ENCODE results near the gene ZNF311. TPM values are rescaled to one million over a fixed set of nuclear protein-coding genes. Genes with fewer than 3 reads are reported as not detected.

The ZNF311 gene
- total and polyA plus RNA-seq, 2 donors (not counting 1 experiment from before 2014, with no cell fraction given) = 0.61 to 3.5 TPM

DNA sequence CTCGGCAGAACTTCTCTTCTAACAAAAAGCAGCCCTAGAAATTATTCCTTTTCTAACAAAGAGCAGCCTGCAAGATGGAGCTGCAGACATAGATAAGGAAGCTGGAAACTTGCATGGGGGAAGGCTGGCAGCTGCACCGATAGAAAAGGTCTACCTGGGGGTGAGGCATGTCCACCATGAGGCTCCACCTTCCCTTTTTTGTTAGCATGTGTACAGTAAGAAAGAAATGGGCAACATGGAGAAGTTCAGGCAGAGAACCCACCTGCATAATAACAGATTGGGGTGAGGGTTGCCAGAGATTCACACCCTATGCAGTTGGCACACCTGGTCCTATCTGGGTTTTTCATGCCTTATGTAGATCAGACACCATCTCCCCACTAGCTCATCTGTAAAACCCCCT is 25.4 kb downstream of the ZNF311 start:
- H3K4me2 ChIP-seq (ENCODE audit: extremely low read depth, insufficient read depth, low read length) = no peak overlapping the region
- H3K27me3 ChIP-seq (ENCODE audit: control insufficient read depth, insufficient read depth, low read length) = no peaks in the 10 kb centered on the region
- no peaks in the 10 kb centered on the region for H4K20me1 ChIP-seq (ENCODE audit: control insufficient read depth, extremely low read depth, insufficient read depth, low read length)
- H3K9ac ChIP-seq (ENCODE audit: insufficient read depth, low read length) = no peak overlapping the region
- DNase-seq (ENCODE audit: low read depth in 2 of 2) = no peak
- H3K9me3 ChIP-seq (ENCODE audit: control insufficient read depth, insufficient read depth, low read depth, low read length) = no peaks in the 10 kb centered on the region
- H3K79me2 ChIP-seq (ENCODE audit: control insufficient read depth, insufficient read depth, low read length) = no peaks in the 10 kb centered on the region
- no peak overlapping the region for H2AFZ ChIP-seq (ENCODE audit: low read length)
- H3K27ac ChIP-seq (ENCODE audit: insufficient read depth, low read length) = no peak overlapping the region
- no peak for TF ChIP-seq CTCF (conservative IDR thresholded peaks at IDR 0.05 in 1 of 2, IDR thresholded peaks at IDR 0.05 in 1 of 2; ENCODE audit: low read depth in 1 of 2, low read length in 2 of 2)
- TF ChIP-seq EZH2 (IDR thresholded peaks at IDR 0.05; ENCODE audit: low read length, missing control alignments) = no peak
- no peaks in the 10 kb centered on the region for H3K4me1 ChIP-seq (ENCODE audit: control insufficient read depth, extremely low read depth, insufficient read depth, low read length)
- no peak overlapping the region for H3K4me3 ChIP-seq (replicated peaks in 1 of 4; ENCODE audit: control extremely low read depth in 1 of 4, insufficient read depth in 1 of 4, low read depth in 3 of 4, low read length in 4 of 4)
- H3K36me3 ChIP-seq (ENCODE audit: control insufficient read depth, insufficient read depth, low read length) = no peaks in the 10 kb centered on the region

GRCh38 chr6:28978959-28979561 is 26.1 kb downstream of the ZNF311 start:
- H3K27me3 ChIP-seq (ENCODE audit: control insufficient read depth, insufficient read depth, low read length) = no peaks in the 10 kb centered on the region
- no peaks in the 10 kb centered on the region for H3K79me2 ChIP-seq (ENCODE audit: control insufficient read depth, insufficient read depth, low read length)
- H2AFZ ChIP-seq (ENCODE audit: low read length) = no peak overlapping the region
- H3K4me3 ChIP-seq (replicated peaks in 1 of 4; ENCODE audit: control extremely low read depth in 1 of 4, insufficient read depth in 1 of 4, low read depth in 3 of 4, low read length in 4 of 4) = no peak overlapping the region
- no peak overlapping the region for H3K9ac ChIP-seq (ENCODE audit: insufficient read depth, low read length)
- H4K20me1 ChIP-seq (ENCODE audit: control insufficient read depth, extremely low read depth, insufficient read depth, low read length) = no peaks in the 10 kb centered on the region
- no peaks in the 10 kb centered on the region for H3K4me1 ChIP-seq (ENCODE audit: control insufficient read depth, extremely low read depth, insufficient read depth, low read length)
- H3K36me3 ChIP-seq (ENCODE audit: control insufficient read depth, insufficient read depth, low read length) = no peaks in the 10 kb centered on the region
- TF ChIP-seq CTCF (conservative IDR thresholded peaks at IDR 0.05 in 1 of 2, IDR thresholded peaks at IDR 0.05 in 1 of 2; ENCODE audit: low read depth in 1 of 2, low read length in 2 of 2) = no peak
- no peak for TF ChIP-seq EZH2 (IDR thresholded peaks at IDR 0.05; ENCODE audit: low read length, missing control alignments)
- H3K27ac ChIP-seq (ENCODE audit: insufficient read depth, low read length) = no peak overlapping the region
- no peak overlapping the region for H3K4me2 ChIP-seq (ENCODE audit: extremely low read depth, insufficient read depth, low read length)
- no peaks in the 10 kb centered on the region for H3K9me3 ChIP-seq (ENCODE audit: control insufficient read depth, insufficient read depth, low read depth, low read length)
- DNase-seq (ENCODE audit: low read depth in 2 of 2) = no peak

GRCh38 chr6:28978133-28978491 is 27.0 kb downstream of the ZNF311 start:
- Histone ChIP-seq H3K27me3 (ENCODE audit: control insufficient read depth, insufficient read depth, low read length) (no peaks in the 10 kb centered on the region), H3K27ac (ENCODE audit: insufficient read depth, low read length) (no peak overlapping the region), H2AFZ (ENCODE audit: low read length) (no peak overlapping the region), H3K4me1 (ENCODE audit: control insufficient read depth, extremely low read depth, insufficient read depth, low read length) (no peaks in the 10 kb centered on the region), H3K9ac (ENCODE audit: insufficient read depth, low read length) (no peak overlapping the region), H3K4me2 (ENCODE audit: extremely low read depth, insufficient read depth, low read length) (no peak overlapping the region), H3K79me2 (ENCODE audit: control insufficient read depth, insufficient read depth, low read length) (no peaks in the 10 kb centered on the region), H4K20me1 (ENCODE audit: control insufficient read depth, extremely low read depth, insufficient read depth, low read length) (no peaks in the 10 kb centered on the region), H3K4me3 (replicated peaks in 1 of 4; ENCODE audit: control extremely low read depth in 1 of 4, insufficient read depth in 1 of 4, low read depth in 3 of 4, low read length in 4 of 4) (no peak overlapping the region), H3K36me3 (ENCODE audit: control insufficient read depth, insufficient read depth, low read length) (no peaks in the 10 kb centered on the region), H3K9me3 (ENCODE audit: control insufficient read depth, insufficient read depth, low read depth, low read length) (no peaks in the 10 kb centered on the region)
- TF ChIP-seq EZH2 (IDR thresholded peaks at IDR 0.05; ENCODE audit: low read length, missing control alignments) = no peak
- no peak for TF ChIP-seq CTCF (conservative IDR thresholded peaks at IDR 0.05 in 1 of 2, IDR thresholded peaks at IDR 0.05 in 1 of 2; ENCODE audit: low read depth in 1 of 2, low read length in 2 of 2)
- no peak for DNase-seq (ENCODE audit: low read depth in 2 of 2)
